Neural progenitor cell (in vitro differentiated cells): ENCODE measurements around the gene GTF2IRD2.
"Not testable (repeated sequence)": the region's sequence is repeated elsewhere in the genome, so short reads cannot be mapped to it uniquely, and the experiment has no call there.

Experiments
- CTCF ChIP-seq: fragments of 200-600 bp; sonication (generic); IDR thresholded peaks from 2 replicates; pipeline ENCODE4 v1.5.1; 2017; ENCODE audit warnings: antibody characterized with exemption, mild to moderate bottlenecking
- EZH2 ChIP-seq: fragments of 200-600 bp; sonication (generic); IDR thresholded peaks from 2 replicates; pipeline ENCODE4 v1.6.1; 2017; ENCODE audit warnings: antibody characterized with exemption, mild to moderate bottlenecking, moderate library complexity
- EZH2phosphoT487 ChIP-seq: fragments of 200-600 bp; sonication (generic); IDR thresholded peaks from 2 replicates; pipeline ENCODE4 v1.6.1; 2017; ENCODE audit warnings: antibody characterized with exemption

- TF ChIP-seq EZH2, EZH2phosphoT487, CTCF: not testable (repeated sequence)
These were observed 81.3 kb downstream of the GTF2IRD2 start for GRCh38 chr7:74770062-74770461.
